Measurements from ENCODE around the gene GLIS2.

DNA sequence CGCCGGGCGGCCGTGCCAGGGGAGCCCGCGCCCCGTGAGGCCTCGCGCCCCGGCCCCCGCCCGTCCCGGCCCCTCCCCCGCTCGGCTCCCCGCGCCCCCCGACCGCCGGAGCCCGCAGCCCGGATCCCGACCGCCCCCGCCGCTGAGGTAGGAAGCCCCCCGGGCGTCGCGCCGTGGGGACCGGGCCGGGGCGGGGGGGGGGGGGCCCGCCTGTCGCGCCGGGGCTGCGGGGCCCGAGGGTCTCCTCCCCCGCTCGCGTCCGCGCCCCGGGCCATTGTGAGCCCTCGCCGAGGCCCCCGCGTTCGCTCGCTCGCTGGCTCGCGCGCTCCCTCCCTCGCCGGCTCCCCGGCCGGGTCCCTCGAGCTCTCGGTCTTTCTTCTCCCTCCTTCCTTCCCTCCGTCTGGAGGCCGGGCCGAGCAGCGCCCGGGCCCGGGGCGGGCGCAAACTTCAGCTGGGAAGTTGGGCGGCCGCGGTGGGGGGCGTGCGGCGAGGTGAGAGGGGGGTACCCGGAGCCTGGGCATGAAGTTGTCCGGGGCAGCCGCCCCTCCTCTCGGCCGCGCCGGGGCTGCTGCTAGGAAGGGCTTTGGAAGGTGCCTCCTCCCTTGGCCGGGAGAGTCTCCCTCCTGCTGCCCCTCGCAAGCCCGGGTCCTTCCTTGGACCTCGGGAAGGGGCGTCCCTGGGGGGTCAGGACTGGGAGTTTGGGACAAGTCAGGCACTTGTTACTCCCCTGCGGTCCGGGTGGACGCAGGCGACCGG is 419 bp downstream of the GLIS2 start:
- TF ChIP-seq, protein P1, sequence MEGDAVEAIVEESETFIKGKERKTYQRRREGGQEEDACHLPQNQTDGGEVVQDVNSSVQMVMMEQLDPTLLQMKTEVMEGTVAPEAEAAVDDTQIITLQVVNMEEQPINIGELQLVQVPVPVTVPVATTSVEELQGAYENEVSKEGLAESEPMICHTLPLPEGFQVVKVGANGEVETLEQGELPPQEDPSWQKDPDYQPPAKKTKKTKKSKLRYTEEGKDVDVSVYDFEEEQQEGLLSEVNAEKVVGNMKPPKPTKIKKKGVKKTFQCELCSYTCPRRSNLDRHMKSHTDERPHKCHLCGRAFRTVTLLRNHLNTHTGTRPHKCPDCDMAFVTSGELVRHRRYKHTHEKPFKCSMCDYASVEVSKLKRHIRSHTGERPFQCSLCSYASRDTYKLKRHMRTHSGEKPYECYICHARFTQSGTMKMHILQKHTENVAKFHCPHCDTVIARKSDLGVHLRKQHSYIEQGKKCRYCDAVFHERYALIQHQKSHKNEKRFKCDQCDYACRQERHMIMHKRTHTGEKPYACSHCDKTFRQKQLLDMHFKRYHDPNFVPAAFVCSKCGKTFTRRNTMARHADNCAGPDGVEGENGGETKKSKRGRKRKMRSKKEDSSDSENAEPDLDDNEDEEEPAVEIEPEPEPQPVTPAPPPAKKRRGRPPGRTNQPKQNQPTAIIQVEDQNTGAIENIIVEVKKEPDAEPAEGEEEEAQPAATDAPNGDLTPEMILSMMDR (IDR thresholded peaks at IDR 0.05; ENCODE audit: low read depth, low read length), result no peak
- TF ChIP-seq POLR2A (IDR thresholded peaks at IDR 0.05; ENCODE audit: extremely low read depth, insufficient read length) (no peak), MYC (IDR thresholded peaks at IDR 0.05; ENCODE audit: low read depth, low read length) (no peak)
